Left hindlimb (tissue), 1 donor: ENCODE measurements around the gene ACHE.
A peak's percentile ranks its signal among the peaks of the same experiment; 100 is the strongest.
"Not testable (repeated sequence)": the region's sequence is repeated elsewhere in the genome, so short reads cannot be mapped to it uniquely, and the experiment has no call there.

Experiments
- DNase-seq: peaks from one replicate; pipeline ENCODE4 v3.0.0-alpha.2; 2018

Gene ACHE

GRCh38 chr7:100860702-100861615 is 34.7 kb downstream of the ACHE start:
- peak; percentile 15 for DNase-seq

GRCh38 chr7:100859856-100860255 is 35.8 kb downstream of the ACHE start:
- peak; percentile 28 for DNase-seq

- peak; percentile 21 for DNase-seq
Measured at GRCh38 chr7:100856871-100857282, 38.8 kb downstream of the ACHE start.

- peak; percentile 4 for DNase-seq
Measured at GRCh38 chr7:100855515-100855914, 40.2 kb downstream of the ACHE start.

GRCh38 chr7:100854899-100855298 is 40.8 kb downstream of the ACHE start:
- not testable (repeated sequence) for DNase-seq

GRCh38 chr7:100854146-100854895 is 41.4 kb downstream of the ACHE start:
- DNase-seq, result no peak

- DNase-seq, result peak; percentile 94
Measured at GRCh38 chr7:100852048-100852872, 43.4 kb downstream of the ACHE start, which contains the start of gene SLC12A9. Gene SLC12A9, plus strand, starts transcription at chr7:100852713. Its CDS starts 1,485 bp downstream, at chr7:100854198.

GRCh38 chr7:100847360-100847759 is 48.3 kb downstream of the ACHE start:
- DNase-seq, result peak; percentile 6

GRCh38 chr7:100840470-100841100 is 55.1 kb downstream of the ACHE start:
- peak; percentile 7 for DNase-seq
